Peyer's patch (tissue), 4 donors: Measurements from ENCODE around the gene SUCLG2. TPM values are rescaled to one million over a fixed set of nuclear protein-coding genes. Genes with fewer than 3 reads are reported as not detected.
A peak's percentile ranks its signal among the peaks of the same experiment; 100 is the strongest.

Experiments used
- DNase-seq, 3 donors: peaks; one replicate each; pipeline ENCODE4 v3.0.0-alpha.2; 2017 to 2019
- H3K27ac ChIP-seq, 4 donors: fragments of 200-600 bp; sonication (generic); one replicate each; pipeline ENCODE4 v1.5.1; 2016 to 2019
- H3K27me3 ChIP-seq, 2 donors: fragments of 200-600 bp; sonication (generic); one replicate each; pipeline ENCODE4 v1.5.1; 2019
- H3K36me3 ChIP-seq, 3 donors: fragments of 200-600 bp; sonication (generic); one replicate each; pipeline ENCODE4 v1.5.1; 2016 to 2019
- H3K4me1 ChIP-seq, 4 donors: fragments of 200-600 bp; sonication (generic); one replicate each; pipeline ENCODE4 v1.5.1; 2016 to 2019
- H3K4me3 ChIP-seq, 4 donors: fragments of 200-600 bp; sonication (generic); 1 replicate in 3 of 4; 2 replicates in 1 of 4; pipeline ENCODE4 v1.5.1; 2016 to 2019; ENCODE audit warnings: mild to moderate bottlenecking in 1 of 4
- H3K9me3 ChIP-seq, 4 donors: fragments of 200-600 bp; sonication (generic); one replicate each; pipeline ENCODE4 v1.5.1; 2016 to 2019; ENCODE audit warnings: mild to moderate bottlenecking in 1 of 4
- POLR2A ChIP-seq, 2 donors: fragments of 450-650 bp; IDR thresholded peaks; one replicate each; pipeline ENCODE4 v1.5.1; 2017; ENCODE audit warnings: antibody characterized with exemption in 2 of 2, mild to moderate bottlenecking in 2 of 2, moderate library complexity in 2 of 2
- total RNA-seq, 4 donors: library from RNA; depleted of rRNA; stranded (reverse); fragments of >200 nt; gene quantifications; one replicate each; pipeline ENCODE4 v1.1.0, GENCODE V29; 2016
- TF ChIP-seq, protein P1 (sequence below), 6 experiments: fragments of 450-650 bp in 4 of 6; fragments of 200-600 bp in 2 of 6; sonication (generic) in 1 of 6; IDR thresholded peaks; one replicate each; pipeline ENCODE4 v1.5.1; 2017 to 2019; ENCODE audit warnings: antibody characterized with exemption in 6 of 6, mild to moderate bottlenecking in 3 of 6, moderate library complexity in 1 of 6

Gene SUCLG2
- total RNA-seq, 4 donors from 2014 or later: 99.0 to 116 (median 103) TPM

DNA sequence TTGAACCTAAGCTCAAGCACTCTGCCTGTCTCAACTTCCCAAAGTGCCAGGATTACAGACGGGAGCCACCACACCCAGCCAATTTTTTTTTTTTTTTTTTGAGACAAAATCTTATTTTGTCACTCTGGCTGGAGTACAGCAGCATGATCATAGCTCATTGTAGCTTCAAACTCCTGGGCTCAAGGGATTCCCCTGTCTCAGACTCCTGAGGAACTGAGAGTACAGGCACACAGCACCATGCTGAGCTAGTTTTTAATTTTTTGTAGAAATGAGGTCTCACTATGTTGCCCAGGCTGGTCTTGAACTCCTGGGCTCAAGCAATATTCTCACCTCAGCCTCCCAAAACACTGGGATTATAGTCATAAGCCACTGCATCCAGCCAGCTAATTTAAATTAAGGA is 36.8 kb upstream of the SUCLG2 start:
- H3K27ac ChIP-seq: no peak overlapping the region
- no peak for TF ChIP-seq POLR2A (IDR thresholded peaks at IDR 0.05)
- TF ChIP-seq, protein P1, sequence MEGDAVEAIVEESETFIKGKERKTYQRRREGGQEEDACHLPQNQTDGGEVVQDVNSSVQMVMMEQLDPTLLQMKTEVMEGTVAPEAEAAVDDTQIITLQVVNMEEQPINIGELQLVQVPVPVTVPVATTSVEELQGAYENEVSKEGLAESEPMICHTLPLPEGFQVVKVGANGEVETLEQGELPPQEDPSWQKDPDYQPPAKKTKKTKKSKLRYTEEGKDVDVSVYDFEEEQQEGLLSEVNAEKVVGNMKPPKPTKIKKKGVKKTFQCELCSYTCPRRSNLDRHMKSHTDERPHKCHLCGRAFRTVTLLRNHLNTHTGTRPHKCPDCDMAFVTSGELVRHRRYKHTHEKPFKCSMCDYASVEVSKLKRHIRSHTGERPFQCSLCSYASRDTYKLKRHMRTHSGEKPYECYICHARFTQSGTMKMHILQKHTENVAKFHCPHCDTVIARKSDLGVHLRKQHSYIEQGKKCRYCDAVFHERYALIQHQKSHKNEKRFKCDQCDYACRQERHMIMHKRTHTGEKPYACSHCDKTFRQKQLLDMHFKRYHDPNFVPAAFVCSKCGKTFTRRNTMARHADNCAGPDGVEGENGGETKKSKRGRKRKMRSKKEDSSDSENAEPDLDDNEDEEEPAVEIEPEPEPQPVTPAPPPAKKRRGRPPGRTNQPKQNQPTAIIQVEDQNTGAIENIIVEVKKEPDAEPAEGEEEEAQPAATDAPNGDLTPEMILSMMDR (IDR thresholded peaks at IDR 0.05): no peak
- DNase-seq: no peak
- H3K27me3 ChIP-seq: no peaks in the 10 kb centered on the region
- no peaks in the 10 kb centered on the region for H3K9me3 ChIP-seq
- H3K4me3 ChIP-seq: no peak overlapping the region
- no peaks in the 10 kb centered on the region for H3K4me1 ChIP-seq
- no peaks in the 10 kb centered on the region for H3K36me3 ChIP-seq

GRCh38 chr3:67689806-67690205 is 35.4 kb upstream of the SUCLG2 start:
- Histone ChIP-seq H3K27me3 (no peaks in the 10 kb centered on the region), H3K36me3 (no peaks in the 10 kb centered on the region), H3K4me3 (no peak overlapping the region), H3K27ac (no peak overlapping the region), H3K4me1 (no peaks in the 10 kb centered on the region), H3K9me3 (no peaks in the 10 kb centered on the region)
- TF ChIP-seq POLR2A (IDR thresholded peaks at IDR 0.05): no peak
- TF ChIP-seq, protein P1 (IDR thresholded peaks at IDR 0.05): no peak
- DNase-seq: no peak

DNA sequence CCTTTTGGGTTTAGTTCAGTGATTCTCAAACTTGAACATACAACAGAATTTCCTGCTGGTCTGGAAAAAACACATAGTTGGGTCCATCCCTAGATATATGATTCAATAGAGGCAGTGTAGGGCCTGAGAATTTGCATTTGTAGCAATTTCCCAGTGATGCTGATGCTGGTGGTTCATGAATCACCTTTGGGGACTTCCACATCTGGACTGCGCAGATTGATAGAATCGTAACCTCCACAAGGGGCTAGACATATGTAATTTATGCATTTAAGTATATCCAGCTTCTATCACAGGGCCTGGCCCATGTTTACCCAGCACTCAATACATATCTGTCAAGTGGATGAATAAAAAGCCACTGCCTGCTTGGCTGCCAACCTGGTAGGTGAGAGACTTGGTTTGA is 33.8 kb upstream of the SUCLG2 start:
- DNase-seq: no peak
- no peaks in the 10 kb centered on the region for H3K9me3 ChIP-seq
- TF ChIP-seq POLR2A (IDR thresholded peaks at IDR 0.05): no peak
- TF ChIP-seq, protein P1 (IDR thresholded peaks at IDR 0.05): no peak
- H3K4me1 ChIP-seq: no peaks in the 10 kb centered on the region
- no peaks in the 10 kb centered on the region for H3K27me3 ChIP-seq
- H3K4me3 ChIP-seq: no peak overlapping the region
- H3K27ac ChIP-seq: no peak overlapping the region
- no peaks in the 10 kb centered on the region for H3K36me3 ChIP-seq

GRCh38 chr3:67686069-67686468 is 31.7 kb upstream of the SUCLG2 start:
- no peak for TF ChIP-seq POLR2A (IDR thresholded peaks at IDR 0.05)
- TF ChIP-seq, protein P1 (IDR thresholded peaks at IDR 0.05): no peak
- no peaks in the 10 kb centered on the region for H3K9me3 ChIP-seq

DNA sequence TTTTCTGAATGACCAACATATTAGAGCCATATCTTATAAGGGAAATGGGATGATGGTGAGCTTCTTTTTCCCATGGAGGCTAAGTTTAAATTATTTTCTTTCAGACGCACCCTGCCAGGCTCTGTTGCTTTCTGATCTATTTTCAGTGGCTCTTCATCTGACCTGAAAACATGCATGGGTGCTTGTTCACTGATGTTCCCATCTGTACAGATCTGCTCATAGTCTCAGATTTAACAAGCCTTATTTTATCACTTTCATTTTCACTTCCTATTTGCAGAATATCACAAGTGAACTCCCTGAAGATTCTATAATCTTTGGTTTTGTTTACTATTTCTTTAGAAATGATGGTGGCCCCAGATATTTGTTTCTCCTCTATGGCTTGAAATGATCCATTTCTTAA is 31.1 kb upstream of the SUCLG2 start:
- Histone ChIP-seq H3K27ac (peak overlapping the region in 2 of 4 donors; percentile 30 to 61), H3K4me1 (no peaks in the 10 kb centered on the region), H3K9me3 (no peaks in the 10 kb centered on the region), H3K36me3 (no peaks in the 10 kb centered on the region), H3K4me3 (no peak overlapping the region), H3K27me3 (no peaks in the 10 kb centered on the region)
- peak in 2 of 3 donors; percentile 30 to 49 for DNase-seq
- TF ChIP-seq, protein P1 (IDR thresholded peaks at IDR 0.05): no peak
- no peak for TF ChIP-seq POLR2A (IDR thresholded peaks at IDR 0.05)

More at GRCh38 chr3:67686069-67686468, 31.7 kb upstream of the SUCLG2 start:
- Histone ChIP-seq H3K27me3 (no peaks in the 10 kb centered on the region), H3K27ac (peak overlapping the region in 2 of 4 donors; percentile 30 to 61), H3K36me3 (no peaks in the 10 kb centered on the region), H3K4me1 (no peaks in the 10 kb centered on the region), H3K4me3 (no peak overlapping the region)
- no peak for DNase-seq

DNA sequence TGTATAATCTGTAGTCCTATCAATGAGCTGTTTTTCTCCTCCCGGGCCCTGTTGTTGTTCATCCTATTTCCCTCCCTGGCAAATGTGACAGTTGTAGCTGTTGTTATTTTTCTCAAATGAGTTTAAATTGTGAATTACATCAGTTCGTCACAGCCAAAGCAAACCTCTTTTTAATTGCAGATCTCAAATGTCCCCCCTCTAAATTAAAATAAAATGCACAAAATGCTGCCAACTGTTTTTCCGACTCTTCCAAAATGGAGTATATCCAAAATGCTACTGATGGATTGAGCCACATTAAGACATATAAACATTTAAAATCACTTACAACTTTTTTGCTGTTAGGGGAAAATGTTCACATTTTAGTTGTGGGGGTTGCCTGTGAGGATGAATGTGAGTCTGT is 29.8 kb upstream of the SUCLG2 start:
- TF ChIP-seq, protein P1 (IDR thresholded peaks at IDR 0.05): no peak
- TF ChIP-seq POLR2A (IDR thresholded peaks at IDR 0.05): no peak
- Histone ChIP-seq H3K36me3 (no peaks in the 10 kb centered on the region), H3K27me3 (no peaks in the 10 kb centered on the region), H3K4me1 (no peaks in the 10 kb centered on the region), H3K9me3 (no peaks in the 10 kb centered on the region), H3K27ac (no peak overlapping the region), H3K4me3 (no peak overlapping the region)
- no peak for DNase-seq
